NCI-H1417 treated with DMSO at 0.1 percent for 48 hours (cell line): ENCODE results near the gene NAALADL2.

Experiments
- DNase-seq: peaks from one replicate; lab custom pipeline; 2025; lab: John Stamatoyannopoulos, UW

The NAALADL2 gene

DNA sequence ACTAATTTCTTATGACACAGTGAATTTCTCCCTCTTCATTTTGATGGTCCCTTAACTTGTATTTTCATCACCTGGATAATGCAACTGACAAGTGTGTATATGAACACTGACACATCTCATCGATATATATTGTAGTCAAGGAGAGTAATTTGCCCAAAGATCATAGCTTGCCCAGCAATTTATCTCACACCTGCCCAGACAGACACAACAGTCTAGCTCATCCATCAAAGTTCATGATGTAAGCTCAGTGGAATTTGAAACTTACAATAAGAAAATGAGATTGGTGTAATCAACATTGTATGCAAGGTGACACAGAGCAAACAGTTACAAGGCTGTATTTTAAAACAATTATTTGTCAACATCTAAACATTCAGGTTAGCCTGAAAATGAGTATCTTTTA is 805.8 kb downstream of the NAALADL2 start:
- peak; percentile 38 for DNase-seq

DNA sequence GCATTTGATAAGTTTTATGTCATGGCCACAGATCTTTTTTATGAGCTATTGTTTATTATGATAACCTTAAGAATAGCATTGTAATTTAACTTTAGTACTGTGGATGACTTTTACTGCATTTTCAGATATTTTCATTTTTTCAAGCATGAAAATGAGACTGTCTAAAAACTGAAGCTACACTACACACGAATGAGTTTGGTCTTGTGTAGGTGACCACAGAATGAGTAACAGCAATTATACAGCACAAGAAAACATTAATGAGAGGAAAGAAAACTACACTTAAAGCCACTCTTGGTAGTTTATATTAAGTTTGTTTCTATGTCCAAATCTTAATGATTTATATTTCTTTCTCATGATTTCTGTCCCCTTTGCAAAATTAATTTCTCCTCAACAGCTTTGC is 809.2 kb downstream of the NAALADL2 start:
- DNase-seq, result no peak

DNA sequence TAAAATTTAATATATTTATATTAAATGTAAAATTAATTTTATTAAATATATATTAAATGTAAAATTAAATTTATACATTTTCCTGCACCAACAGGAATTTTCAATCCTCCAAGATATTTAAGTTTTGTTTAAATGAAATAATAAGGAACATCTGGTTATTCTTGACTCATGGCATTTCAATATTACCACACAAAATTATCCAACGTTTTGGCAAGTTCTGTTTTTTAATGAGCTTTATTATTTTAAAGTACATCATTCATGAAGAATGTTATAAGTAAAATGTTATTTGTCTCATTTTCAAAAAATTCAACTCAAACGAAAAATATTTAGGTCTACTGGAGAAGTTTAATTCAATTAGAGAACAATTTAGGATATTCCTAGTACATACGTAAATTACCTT is 811.4 kb downstream of the NAALADL2 start:
- DNase-seq, result no peak

DNA sequence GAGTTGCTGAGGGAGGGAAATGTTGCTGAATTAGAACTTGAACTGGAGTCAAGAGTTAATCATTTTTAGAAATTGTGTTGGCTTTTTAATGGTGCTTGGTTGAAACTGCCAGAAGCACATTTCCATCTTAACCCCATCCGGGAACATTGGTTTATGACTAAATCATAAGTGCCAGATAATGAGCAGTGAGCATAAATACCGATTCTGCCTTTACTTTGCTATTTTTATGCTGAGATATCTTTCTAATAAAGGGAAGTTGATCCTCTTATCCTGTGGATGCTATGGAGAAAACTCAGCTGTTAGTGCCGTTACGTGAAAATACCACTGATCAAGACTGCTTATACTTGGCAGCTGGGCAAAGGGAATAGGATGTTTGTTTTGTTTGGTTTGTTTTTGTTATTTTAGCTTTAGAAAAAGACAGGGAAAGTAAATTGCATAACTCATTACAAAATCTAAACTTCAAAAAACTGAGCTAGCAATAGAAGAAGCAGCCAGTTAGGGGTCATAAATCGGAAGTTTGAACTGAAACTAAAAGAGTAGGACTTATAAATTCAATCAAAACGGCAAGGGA is 813.1 kb downstream of the NAALADL2 start:
- DNase-seq, result no peak

DNA sequence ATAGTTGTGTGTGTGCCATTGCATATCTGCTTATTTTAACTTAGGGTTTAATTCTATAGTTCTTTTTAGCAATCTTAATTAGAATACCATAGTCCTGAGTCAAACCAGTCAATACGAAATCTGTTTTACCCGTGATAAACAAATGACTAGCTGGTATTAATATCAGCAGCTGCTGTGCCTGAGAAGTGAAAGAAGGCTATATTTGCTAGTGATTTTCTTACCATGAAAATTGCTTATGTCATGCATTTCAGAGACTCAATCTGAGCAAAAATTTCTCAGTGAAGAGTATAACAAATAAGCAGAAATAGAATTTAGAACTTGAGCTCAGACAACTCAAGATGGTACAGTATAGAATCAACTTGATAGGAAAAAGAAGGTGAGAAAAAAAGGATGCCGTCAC is 820.4 kb downstream of the NAALADL2 start:
- no peak for DNase-seq

DNA sequence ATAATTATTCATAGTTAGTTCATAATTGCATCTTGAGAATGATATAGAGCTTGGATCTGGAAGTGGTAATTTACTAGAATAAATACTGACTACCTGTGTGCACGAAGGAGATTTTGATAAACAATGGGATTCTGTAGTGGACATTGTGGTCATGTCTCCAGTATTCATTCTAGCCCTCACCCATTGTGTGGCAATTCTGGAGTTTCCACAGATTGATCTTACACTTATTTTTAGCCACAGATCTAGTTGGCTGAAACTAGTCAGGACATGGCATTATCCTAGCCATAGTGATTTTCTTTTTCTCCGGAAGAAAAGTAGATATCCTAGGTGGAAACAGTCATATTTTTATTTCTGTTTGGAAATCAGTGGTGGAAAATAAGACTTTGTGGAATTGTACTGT is 833.1 kb downstream of the NAALADL2 start:
- no peak for DNase-seq

DNA sequence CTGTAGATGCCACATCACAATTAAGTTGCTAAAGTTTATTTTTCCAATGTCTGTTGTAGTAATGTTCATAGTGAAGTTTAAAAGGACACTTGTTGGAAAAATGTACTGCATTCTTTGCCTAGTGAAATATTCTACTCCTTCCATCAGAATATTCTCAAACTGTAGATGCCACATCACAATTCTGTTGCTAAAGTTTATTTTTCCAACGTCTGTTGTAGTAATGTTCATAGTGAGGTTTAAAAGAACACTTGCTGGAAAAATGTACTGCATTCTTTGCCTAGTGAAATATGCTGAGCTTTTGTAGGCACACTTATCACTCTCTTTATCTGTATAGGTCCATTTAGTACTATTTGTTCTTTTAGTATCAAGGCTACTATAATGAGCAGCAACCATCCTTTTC is 836.1 kb downstream of the NAALADL2 start:
- DNase-seq, result no peak

DNA sequence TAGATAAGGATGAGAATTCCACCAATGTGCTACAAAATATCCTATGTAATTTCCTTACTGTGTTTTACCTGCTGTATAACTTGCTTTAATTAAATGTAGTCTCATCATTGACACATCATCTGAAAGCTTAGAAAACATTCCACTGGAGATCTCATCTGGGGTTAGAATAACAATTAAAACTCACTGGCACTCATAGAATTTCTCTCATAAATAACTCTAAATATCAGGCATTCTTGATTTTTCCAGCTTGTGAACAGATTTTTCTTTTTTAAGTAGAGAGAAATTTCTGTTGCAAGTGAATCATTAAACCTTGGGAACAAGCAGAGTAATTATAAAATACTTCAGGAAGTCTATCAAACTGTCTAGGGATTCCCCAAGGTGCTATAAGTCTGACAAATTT is 843.8 kb downstream of the NAALADL2 start:
- DNase-seq, result no peak

DNA sequence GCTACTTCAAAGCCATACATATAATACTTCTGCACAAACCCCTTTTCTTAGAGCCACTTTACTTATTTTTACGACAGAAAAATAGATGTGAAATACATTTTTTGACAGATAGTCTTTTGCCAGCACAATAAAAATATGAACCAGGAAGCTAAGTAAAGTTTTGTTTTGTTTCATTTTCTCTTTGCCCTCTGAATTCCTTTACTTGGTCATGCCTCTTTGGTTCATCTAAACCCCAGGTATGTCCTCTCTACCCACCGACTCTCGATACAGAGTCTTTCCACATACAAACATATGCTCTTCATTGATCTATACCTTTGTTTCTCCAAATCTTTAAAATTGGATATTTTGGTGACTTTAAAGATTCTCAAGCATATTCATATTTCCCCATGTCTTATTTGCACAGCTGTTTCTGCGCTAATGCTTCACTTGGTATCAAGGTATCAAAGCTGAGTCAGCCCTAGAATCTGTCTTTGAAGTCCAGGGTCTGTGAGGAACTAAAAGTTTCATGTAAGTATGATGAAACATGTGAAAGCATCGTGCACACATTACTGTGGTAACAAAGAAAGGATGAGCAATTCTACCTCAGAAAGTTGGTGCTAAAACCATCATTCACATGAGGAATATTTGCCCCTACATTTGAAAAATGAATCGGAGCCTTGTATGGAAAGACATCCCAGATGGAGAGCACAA is 845.4 kb downstream of the NAALADL2 start:
- DNase-seq, result no peak

DNA sequence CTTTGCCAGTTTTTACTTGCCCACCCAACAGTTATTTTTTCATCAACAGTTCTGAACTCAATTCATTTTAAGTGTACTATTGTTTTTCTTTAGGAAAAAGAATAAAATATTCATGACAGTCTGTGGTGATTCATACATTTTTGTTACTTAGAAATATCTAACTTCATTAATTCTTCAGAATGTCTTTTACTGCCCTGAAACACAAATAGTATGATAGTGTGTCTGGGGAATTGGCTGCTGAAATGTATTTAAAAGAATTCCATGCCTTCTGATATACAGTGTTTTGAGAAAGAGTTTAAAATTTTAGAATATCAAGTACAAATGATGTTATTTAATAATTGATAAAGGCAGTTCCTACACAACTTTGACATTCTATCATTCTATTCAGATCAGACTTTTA is 854.1 kb downstream of the NAALADL2 start:
- no peak for DNase-seq

DNA sequence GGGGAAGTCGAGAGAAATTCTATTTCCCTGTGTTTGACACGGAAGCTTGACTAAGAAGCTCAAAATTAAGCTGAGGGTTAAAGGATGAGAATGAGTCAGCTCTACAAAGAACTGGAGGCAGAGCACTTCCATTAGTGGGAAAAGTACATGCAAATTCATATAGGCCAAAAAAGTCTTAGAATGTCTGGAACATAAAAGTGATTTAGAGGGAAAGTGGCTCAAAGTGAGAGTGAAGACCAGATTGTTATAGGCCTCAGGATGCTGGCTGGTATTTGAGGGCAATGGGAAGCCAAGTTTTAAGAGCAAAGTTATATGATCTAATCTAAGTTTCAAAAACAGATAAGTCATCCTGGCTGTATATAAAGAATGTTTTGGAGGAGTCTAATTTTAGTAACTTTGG is 857.3 kb downstream of the NAALADL2 start:
- DNase-seq, result no peak

DNA sequence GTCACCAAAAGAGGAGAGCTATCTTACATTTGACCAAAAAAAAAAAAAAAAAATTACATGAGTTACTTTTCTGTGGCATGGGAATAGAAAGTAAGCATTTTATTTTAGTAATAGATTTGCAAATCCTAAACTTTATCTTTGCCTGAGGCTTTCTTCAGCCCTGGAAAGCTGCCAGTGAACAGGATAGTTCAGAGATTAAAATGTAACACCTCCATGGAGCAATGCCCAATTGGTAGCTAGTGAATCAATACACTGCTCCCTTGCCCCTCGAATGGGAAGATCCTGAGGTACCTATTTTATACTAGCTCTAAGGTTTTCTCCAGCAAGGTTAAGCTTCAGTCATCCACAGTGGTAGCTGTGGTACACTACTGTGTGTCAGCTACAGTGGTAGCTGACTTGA is 867.1 kb downstream of the NAALADL2 start:
- DNase-seq, result no peak

DNA sequence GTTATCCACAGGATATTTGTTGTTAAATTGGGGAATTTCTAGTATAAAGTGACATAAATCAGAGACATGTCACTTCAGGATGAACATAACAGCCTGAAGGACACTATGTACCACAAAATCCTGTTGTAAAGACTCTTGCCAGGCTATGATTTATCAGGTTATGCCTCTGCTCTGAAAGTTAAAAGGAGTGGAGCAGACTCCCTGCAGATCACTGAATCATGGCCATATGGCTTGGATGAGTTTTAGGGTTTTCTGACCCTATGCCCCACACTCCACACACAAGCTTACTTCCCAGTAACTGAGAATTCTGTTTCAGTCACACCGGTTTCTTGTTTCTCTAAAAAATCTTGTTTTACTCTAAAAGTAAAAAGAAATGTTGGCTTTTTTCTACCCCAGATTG is 869.4 kb downstream of the NAALADL2 start:
- DNase-seq, result no peak

DNA sequence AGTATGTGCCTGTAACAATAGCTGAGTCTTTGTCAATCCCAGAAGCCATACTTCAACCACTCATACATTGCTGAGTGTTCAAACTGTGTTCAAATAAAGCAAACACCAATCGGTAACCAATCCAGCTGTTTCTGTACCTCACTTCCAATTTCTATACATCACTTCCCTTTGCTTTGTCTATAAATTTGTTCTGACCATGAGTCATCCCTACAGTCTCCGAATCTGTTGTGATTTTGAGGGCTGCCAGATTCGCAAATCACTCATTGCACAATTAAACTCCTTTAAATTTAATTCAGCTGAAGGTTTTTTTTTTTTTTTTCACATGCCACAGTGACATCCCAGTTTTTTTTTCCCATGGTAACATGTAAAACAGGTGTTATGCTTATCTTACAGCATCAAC is 870.3 kb downstream of the NAALADL2 start:
- DNase-seq, result no peak

DNA sequence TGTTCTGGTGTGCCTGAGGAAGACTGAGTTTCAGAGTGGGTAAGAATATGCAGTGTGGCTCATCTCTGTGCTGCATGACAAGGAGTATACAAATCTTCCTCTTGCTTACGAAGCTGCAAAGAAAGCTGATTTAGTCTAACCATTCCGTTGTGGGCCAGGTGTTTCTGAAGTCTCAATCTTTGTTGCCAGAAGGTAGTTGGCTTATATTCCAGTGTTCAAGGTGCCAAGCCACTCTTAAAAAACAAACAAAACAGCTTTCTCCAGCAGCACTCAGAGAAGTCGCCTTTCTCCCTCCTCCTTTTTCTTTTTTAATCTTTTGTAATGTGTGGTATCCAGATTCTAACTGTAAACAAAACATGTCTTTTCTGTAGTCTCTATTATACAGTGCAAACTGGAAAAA is 872.4 kb downstream of the NAALADL2 start:
- no peak for DNase-seq

DNA sequence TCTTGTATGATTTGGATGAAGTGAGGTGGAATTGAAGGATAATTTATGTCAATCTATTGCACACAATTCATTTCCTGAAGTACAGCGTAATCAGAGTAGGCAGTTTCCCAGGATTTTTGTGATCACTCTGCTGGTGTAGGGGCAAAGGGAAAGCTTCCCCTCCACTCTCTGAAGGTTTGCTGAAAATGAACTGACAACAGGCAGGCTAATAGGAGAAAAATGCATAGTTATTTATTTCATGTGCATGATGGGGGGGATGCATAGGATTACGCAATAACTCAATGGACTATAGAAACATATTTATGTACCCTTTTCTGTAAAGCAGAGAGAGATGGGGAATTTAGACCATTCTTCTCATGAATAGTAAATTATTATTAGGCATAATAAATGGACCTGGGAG is 872.9 kb downstream of the NAALADL2 start:
- no peak for DNase-seq

DNA sequence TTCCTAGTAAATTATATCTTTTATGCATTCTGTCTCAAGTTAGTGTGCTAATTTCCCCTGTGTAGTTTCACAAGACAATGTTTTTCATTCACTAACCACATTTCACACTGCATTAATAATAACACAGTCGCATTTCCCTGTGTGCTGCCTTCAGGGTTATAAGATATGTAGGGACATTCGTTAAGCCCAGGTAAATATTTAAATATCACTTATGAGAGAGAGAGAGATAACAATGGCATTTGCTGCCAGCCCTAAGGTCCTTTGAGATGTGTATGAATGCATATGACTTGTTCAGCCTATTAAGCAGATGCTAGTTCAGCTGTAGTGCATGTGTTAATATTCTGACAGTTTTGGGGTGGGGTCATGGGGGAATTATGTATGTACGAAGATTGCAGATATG is 876.7 kb downstream of the NAALADL2 start:
- no peak for DNase-seq

DNA sequence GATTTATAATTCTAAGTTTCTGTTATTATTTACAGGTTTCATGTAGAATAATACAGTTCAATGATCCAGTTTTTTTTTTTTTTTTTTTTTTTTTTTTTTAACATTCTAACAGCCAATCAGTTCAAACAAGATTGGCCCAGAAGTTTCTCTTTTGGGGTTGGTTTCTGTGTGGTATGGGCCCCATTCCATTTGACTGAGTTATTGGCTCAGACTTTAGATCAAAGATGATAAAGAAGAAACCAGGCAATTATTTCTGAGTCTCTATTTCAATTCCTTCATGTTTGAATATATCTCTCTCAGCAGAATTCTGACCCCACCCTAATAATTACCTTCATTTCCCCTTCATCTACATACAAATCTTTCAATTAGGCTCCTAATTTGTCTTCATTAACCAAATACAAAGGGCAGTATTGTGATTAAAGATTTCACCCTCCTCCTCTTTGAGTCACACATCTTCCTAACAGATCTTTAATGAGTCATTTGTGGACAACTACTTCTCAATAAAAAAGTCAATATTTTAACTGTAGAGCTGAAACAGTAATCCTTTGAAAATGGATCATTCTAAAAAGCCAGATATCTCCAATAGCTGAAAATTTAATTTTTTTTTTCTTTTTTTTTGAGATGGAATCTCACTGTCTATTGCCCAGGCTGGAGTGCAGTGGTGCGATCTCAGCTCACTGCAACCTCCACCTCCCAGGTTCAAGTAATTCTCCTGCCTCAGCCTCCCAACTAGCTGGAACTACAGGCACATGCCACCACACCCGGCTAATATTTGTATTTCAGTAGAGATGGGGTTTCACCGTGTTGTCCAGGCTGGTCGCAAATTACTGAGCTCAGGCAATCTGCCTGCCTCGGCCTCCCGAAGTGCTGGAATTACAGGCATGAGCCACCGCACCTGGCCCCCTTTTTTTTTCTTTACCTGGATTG is 878.8 kb downstream of the NAALADL2 start:
- DNase-seq, result no peak

DNA sequence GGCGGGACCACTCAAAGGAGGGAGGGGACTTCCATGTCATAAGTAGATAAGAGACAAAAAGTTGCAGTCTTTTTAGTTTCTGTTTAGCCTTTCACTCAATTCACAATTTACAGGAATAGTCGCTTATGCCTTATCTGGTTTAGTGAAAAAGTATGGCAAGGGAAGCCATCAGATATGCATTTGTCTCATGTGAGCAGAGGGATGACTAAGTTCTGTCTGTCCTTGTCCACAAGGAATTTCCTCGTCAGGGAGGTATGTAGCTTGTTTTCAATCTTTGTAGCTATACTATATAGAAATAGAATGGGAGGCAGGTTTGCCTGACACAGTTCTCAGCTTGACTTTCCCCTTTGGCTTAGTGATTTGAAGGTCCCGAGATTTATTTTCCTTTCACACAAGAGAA is 882.8 kb downstream of the NAALADL2 start:
- DNase-seq, result no peak

DNA sequence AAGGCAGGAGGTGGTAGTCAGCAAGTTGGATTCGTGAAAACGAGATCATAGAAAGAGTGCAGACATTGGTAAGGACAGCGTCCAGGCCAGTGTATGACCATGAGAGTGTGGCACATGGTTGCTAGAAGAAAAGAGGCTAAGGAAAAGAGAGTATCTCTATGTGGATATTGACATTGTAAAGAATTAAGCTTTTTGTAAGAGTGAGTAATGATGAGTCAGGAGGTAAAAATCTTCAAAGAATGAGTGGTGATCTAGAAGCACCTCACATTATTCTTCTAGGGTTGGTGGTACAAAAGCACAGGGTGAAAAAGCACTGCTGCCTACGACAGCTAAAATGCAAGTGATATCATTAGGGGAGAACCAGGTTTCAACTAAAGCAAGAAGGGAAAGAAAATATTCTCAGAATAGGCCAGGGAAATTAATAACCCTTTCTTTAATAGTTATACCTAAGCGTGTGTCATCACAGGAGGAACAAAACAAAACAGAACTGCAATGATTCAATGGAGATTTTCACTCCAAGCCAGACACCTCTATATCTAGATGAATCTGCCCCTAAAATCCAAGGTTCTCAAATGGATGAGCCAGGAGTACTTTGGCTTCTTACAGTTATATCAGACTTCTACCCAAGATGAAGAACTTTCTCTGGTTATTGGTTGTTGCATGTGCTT is 884.7 kb downstream of the NAALADL2 start:
- no peak for DNase-seq

DNA sequence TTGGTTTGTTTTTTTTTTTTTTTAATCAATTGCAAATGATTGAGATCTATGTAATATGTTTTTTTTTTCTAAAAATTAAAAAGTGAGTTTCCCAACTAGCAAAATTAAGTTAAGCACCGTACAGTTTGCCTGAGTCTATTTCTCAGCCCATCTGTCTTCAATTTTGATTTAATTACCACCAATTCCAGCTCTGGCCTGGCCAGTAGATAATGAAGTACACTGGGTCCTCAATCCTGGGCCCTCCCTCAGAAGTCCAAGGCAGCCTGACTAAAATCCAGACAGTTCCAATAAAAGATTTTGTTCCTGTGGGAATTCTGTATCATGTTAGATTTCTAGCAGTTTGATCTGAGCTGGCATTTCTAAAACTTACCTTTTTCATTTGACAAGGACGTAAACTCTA is 887.2 kb downstream of the NAALADL2 start:
- no peak for DNase-seq

DNA sequence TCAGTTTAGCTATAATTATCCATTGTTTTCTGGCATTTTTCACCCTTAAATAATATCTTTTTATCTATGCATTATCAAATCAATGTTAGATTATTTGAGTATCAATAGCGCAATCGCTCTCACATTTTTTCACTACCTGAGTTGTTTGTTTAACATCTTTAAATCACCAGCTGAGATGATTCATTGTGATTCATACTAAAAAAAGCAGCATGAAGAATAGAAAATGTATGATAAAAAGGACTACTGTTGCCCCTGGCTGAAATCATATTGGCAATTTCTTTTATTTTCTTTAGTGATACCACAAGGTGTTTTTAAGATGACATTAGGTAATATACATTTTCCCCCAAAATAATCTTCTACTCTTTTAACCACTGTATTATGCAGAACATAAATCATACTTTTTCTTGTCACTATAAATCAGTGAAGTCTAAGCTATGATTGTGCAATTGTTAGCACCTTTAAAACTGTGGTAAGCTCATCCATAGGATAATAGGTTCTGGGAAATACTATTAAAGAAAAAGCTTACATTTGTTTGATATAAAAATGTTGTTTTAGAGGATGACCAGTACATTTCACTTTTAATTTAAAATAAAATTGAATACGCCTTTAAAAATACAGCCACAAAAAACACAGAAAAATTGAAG is 889.1 kb downstream of the NAALADL2 start:
- no peak for DNase-seq
